Left ventricle myocardium inferior (tissue), 1 donor: Measurements from ENCODE around the gene AADAT. TPM values are rescaled to one million over a fixed set of nuclear protein-coding genes. Genes with fewer than 3 reads are reported as not detected.

Experiments used
- DNase-seq: peaks from one replicate; pipeline ENCODE4 v3.0.0-alpha.2; 2020
- H3K27ac ChIP-seq: fragments of 200-600 bp; replicated peaks from 2 replicates; pipeline ENCODE4 v1.8.0; 2021
- H3K27me3 ChIP-seq: fragments of 200-600 bp; 2 replicates; pipeline ENCODE4 v1.8.0; 2021; ENCODE audit warnings: low read depth
- H3K36me3 ChIP-seq: fragments of 200-600 bp; 2 replicates; pipeline ENCODE4 v1.8.0; 2021
- H3K4me1 ChIP-seq: fragments of 200-600 bp; 2 replicates; pipeline ENCODE4 v1.8.0; 2021
- H3K4me3 ChIP-seq: fragments of 200-600 bp; 2 replicates; pipeline ENCODE4 v1.8.0; 2021; ENCODE audit warnings: mild to moderate bottlenecking, moderate library complexity
- H3K9me3 ChIP-seq: fragments of 200-600 bp; replicated peaks from 2 replicates; pipeline ENCODE4 v1.8.0; 2021
- CTCF ChIP-seq: fragments of 200-600 bp; IDR thresholded peaks from 2 replicates; pipeline ENCODE4 v1.8.0; 2021; ENCODE audit warnings: antibody characterized with exemption, mild to moderate bottlenecking, borderline replicate concordance
- intact Hi-C: fragments of 100-400 bp; cut with micrococcal nuclease; formaldehyde crosslinking; loops from one replicate; pipeline ENCODE4 v1.11.0; 2022
- total RNA-seq: library from RNA; stranded (reverse); fragmentation: NEBNext Ultra II Directional; extraction: Animal tissue kit (Norgen Biotek cat#: 25700); gene quantifications from one replicate; pipeline ENCODE4 v1.2.1, GENCODE V29; 2021
- donor health status: DM: no; HTN: yes; CAD: no; lungs with severe emphysema.

The AADAT gene
- total RNA-seq, 1 donor from 2014 or later: 2.2 TPM

GRCh38 chr4:170012629-170012958 is 77.2 kb downstream of the AADAT start:
- no peak overlapping the region for H3K27ac ChIP-seq
- H3K27me3 ChIP-seq: no peaks in the 10 kb centered on the region
- no peaks in the 10 kb centered on the region for H3K4me1 ChIP-seq
- intact Hi-C loops: no loop called here
- no peak for TF ChIP-seq CTCF
- no peaks in the 10 kb centered on the region for H3K9me3 ChIP-seq
- no peak for DNase-seq
- no peak overlapping the region for H3K4me3 ChIP-seq
- no peaks in the 10 kb centered on the region for H3K36me3 ChIP-seq

GRCh38 chr4:170011921-170012628 is 77.7 kb downstream of the AADAT start:
- no peak for DNase-seq
- no peak for TF ChIP-seq CTCF
- intact Hi-C loops: no loop called here

More at GRCh38 chr4:170011921-170012628, 77.7 kb downstream of the AADAT start:
- H3K9me3 ChIP-seq: no peaks in the 10 kb centered on the region
- no peak overlapping the region for H3K4me3 ChIP-seq
- no peak overlapping the region for H3K27ac ChIP-seq
- H3K4me1 ChIP-seq: no peaks in the 10 kb centered on the region
- no peaks in the 10 kb centered on the region for H3K27me3 ChIP-seq
- H3K36me3 ChIP-seq: no peaks in the 10 kb centered on the region

Other genes with a start within 250 kb of the AADAT start
- gene MFAP3L, start 63.6 kb downstream of the AADAT start, total RNA-seq: 3.1 TPM